T47D (cell line): ENCODE measurements around the gene CASP8AP2.
"Not testable (repeated sequence)": the region's sequence is repeated elsewhere in the genome, so short reads cannot be mapped to it uniquely, and the experiment has no call there.

Experiments used
- DNase-seq, 2 experiments: peaks; one replicate each; pipeline versions ENCODE4 v3.0.0 to v3.0.0-alpha.2; 2011 to 2012; ENCODE audit warnings: low read depth in 1 of 2, low spot score in 1 of 2
- JUND ChIP-seq: IDR thresholded peaks from 2 replicates; pipeline ENCODE4 v1.6.1; 2012; ENCODE audit warnings: low read depth
- in situ Hi-C: cut with HindIII; loops from 2 replicates; pipeline ENCODE4 v1.10.0; 2016; ENCODE audit warnings: low sequenced_read_pairs, low pct_unique_long_range_greater_than_20kb

Gene CASP8AP2

DNA sequence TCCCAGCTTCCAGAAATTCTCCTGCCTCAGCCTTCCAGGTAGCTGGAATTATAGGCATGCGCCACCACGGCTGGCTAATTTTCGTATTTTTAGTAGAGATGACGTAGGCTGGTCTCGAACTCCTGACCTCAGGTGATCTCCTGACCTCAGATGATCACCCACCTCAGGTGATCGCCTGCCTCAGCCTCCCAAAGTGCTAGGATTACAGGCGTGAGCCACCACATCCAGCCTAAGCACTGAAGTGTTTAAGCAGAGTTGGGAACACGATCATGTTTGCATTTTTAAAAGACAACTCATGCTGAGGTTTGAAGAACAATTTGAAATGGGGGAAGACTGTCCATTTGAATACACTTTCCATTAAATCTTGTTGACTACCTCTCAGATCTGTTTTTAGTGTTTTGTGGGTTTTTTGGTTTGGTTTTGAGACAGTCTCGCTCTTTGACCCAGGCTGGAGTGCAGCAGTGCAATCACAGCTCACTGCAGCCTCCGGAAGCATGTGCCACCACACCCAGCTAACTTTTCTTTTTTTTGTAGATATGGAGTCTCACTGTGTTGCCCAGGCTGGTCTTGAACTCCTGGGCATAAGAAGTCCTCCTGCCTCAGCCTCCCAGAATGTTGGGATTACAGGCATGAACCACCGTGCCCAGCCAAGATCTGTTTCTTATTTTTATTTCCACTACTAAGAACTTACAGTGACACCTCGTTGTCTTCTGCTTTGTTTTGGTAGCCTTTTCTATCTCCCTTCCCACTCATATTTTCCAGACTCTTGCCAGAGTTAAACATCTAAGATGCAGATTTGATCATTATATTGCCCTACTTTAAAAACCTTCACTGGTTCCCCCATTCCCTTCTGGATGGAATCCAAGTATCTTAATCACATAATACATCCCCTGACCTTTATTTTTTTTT, 5.5 kb downstream of the CASP8AP2 start:
- no peak for TF ChIP-seq JUND

DNA sequence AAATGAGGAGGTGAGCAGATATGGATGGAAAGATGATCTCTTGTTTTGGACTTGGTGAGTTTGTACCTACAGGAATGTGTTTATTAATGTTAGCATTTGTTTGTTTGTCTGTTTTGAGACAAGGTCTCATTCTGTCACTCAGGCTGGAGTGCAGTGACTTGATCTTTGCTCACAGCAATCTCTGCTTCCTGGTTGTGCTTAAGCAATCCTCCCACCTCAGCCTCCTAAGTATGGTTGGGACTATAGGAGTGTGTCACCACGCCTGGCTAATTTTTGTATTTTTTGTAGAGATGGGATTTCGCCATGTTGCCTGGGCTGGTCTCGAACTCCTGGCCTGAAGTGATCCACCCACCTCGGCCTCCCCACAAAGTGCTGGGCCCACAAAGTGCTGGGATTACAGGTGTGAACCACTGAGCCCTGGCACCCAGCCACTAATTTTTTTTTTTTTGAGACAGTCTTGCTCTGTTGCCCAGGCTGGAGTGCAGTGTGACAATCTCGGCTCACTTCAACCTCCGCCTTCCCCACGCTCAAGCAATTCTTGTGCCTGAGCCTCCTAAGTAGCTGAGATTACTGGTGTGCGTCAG, 7.1 kb downstream of the CASP8AP2 start:
- in situ Hi-C loops, result no loop called here
- TF ChIP-seq JUND, result no peak
- DNase-seq, result no peak

More for the DNA sequence above, 5.5 kb downstream of the CASP8AP2 start:
- DNase-seq, result no peak
- in situ Hi-C loops, result no loop called here

DNA sequence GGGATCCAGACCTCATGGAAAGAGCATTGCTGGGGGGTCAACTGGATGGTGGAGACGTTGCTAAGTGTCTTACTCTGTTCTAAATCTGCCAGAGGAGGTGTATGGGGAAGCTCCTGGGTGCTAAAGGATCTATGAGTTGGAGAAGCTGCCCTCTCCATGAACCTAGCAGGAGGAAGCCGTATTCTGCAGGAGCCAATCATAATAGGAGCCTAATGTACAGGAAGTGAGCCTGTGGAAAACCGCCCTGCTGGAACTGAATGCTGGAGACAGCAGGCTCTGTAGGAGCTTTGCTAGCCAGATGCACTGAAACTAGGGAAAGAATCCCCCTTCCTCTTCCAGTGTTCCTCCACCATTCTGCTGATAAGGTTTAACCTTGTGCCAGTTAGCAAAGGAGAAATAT, 10.9 kb downstream of the CASP8AP2 start:
- TF ChIP-seq JUND, result no peak
- in situ Hi-C loops, result no loop called here
- DNase-seq, result no peak

DNA sequence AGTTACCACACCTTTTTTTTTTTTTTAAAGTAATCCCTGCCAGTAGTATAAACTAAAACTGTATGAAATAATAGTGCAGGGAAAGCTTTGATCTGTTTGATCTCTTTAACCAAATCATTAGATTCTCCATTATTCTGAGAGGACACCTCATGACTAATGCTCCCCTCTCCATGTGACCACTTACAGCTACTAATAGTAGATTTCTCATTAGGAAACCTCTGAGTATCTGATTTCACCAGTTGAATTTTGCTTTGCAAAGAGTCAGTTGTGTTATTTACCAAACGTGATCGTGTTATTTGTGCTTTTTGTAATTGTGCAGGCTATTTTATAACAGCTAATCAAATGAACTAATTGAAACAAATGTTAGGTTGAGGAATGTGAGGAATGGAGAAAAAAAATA, 12.5 kb downstream of the CASP8AP2 start:
- in situ Hi-C loops, result no loop called here
- DNase-seq, result no peak

DNA sequence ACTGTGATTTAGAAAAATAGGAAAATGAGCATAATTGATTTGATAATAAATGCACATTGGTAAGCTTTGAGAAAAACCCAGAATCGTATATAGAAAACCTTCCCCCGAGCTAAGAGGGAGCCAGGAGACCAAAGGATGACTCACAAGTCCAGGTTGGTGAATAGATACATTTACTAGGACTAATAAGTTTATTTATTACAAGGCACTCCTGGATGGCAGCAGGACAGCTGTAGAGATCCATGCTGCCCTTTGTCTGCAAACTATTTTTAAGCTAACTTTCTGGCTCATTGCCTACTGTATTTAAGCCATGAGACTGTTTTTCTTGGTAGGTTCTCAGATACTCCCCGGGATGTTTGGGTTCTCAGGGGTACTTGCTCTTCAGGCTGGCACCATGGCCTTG, 13.4 kb downstream of the CASP8AP2 start:
- in situ Hi-C loops, result no loop called here
- no peak for DNase-seq
- TF ChIP-seq JUND, result no peak

More for the DNA sequence above, 12.5 kb downstream of the CASP8AP2 start:
- no peak for TF ChIP-seq JUND

DNA sequence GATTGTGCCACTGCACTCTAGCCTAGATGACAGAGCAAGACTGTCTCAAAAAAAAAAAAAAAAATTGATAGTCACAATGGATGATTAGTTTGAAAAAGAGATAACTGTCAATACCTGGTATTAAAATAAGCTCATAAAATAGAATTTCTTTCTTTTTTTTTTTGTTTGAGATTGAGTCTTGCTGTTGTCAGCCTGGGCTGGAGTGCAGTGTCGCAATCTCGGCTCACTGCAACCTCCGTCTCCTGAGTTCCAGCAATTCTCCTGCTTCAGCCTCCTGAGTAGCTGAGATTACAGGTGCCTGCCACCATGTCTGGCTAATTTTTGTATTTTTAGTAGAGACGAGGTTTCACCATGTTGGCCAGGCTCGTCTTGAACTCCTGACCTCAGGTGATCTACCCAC, 17.8 kb downstream of the CASP8AP2 start:
- DNase-seq, in situ Hi-C loops: not testable (repeated sequence)

DNA sequence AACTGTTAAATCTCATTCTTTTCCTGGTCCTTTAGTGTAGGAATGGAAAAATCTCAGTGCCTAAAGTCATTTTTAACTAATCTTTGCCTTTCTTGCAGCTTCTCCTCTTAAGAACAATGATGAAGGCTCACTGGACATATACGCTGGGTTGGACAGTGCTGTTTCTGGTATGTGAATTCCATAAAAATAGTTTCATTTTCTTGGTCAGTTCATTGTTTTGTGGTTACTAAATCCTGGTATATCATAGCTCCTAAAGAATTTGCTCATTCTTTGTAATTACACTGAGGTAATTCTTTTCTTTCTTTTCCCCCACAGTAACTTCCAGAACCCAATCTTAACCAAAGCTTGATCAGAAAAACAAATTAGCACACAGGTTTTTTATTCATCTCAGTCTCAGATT, 23.4 kb downstream of the CASP8AP2 start:
- in situ Hi-C loops, result no loop called here
- TF ChIP-seq JUND, result no peak
- DNase-seq, result no peak

DNA sequence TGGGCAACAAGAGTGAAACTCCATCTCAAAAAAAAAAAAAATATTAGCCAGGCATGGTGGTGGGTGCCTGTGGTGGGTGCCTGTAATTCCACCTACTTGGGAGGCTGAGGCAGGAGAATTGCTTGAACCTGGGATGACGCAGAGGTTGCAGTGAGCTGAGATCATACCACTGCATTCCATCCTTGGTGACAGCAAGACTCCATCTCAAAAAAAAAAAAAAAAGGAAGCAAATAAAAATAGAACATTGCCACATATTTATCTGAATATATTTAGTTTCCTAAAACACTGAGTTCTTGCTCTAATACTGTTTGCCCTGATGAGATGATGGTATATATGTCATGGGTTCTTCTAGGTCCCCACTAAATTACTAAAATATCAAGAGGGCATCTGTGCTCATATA, 28.4 kb downstream of the CASP8AP2 start:
- in situ Hi-C loops, result no loop called here
- DNase-seq, result no peak
- no peak for TF ChIP-seq JUND

DNA sequence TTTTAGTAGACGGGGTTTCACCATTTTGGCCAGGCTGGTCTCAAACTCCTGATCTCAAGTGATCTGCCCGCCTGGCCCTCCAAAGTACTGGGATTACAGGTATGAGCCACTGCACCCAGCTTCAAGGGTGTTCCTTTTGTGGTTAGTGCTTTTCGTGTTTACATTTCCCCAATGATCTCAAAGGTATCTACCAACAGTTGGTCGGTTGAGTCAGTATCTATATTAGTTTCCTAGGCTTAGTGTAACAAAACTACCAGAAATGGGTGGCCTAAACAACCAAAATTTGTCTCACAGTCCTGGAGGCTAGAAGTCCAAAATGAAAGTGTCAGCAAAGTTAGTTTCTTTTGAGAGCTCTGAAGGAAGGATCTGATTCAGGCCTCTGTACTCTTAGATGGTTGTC, 30.1 kb downstream of the CASP8AP2 start:
- in situ Hi-C loops, result no loop called here
- no peak for TF ChIP-seq JUND
- DNase-seq, result no peak

DNA sequence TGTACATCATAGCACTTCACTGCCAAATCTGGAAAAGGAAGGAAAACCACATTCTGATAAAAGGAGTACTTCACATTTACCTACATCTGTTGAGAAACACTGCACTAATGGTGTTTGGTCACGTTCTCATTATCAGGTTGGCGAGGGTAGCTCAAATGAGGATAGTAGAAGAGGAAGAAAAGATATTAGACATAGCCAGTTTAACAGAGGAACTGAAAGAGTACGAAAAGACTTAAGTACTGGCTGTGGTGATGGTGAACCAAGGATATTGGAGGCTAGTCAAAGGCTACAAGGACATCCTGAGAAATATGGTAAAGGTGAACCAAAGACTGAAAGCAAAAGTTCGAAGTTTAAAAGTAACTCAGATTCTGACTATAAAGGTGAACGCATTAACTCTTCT, 32.6 kb downstream of the CASP8AP2 start:
- in situ Hi-C loops, result no loop called here
- no peak for TF ChIP-seq JUND
- no peak for DNase-seq

DNA sequence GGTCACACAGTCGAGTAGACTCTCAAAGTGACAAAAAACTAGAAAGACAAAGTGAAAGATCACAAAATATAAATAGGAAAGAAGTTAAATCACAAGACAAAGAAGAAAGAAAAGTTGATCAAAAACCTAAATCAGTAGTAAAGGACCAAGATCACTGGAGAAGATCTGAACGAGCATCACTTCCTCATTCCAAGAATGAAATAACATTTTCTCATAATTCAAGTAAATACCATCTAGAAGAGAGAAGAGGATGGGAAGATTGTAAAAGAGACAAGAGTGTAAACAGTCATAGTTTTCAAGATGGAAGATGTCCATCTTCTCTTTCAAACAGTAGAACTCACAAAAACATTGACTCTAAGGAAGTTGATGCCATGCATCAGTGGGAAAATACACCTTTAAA, 33.0 kb downstream of the CASP8AP2 start:
- TF ChIP-seq JUND, result no peak
- in situ Hi-C loops, result no loop called here
- DNase-seq, result no peak

DNA sequence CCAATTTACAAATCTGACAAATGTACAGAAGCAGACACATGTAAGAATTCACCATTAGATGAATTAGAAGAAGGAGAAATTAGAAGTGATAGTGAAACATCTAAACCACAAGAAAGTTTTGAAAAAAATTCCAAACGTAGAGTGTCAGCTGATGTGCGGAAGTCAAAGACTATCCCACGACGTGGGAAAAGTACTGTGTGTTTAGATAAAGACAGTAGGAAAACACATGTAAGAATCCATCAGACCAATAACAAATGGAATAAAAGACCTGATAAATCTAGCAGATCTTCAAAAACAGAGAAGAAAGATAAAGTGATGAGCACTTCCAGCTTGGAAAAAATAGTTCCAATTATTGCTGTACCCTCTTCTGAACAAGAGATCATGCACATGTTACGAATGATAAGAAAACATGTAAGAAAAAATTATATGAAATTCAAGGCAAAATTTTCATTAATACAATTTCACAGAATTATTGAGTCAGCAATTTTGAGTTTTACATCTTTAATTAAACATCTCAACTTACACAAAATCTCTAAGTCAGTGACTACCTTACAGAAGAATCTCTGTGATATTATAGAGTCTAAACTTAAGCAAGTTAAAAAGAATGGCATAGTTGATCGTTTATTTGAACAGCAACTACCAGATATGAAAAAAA, 36.5 kb downstream of the CASP8AP2 start:
- in situ Hi-C loops, result no loop called here
- TF ChIP-seq JUND, result no peak

DNA sequence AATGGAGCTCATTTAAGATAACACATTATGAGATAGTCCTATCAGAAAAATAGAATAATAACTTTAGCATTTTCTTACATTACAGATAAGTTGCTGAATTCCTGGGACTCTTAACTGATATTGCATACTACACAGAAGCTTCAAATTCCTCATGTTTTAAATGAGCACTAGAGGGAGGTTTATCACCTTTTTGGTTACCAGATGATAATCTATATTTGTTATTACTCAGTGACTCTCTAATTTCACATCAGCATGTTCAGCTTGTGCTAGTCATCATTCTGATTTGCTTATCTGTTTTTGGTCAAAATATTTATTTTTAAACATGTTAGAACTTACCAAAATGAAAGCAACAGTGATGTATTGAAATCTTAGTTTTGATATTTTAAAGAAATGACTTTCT, 44.0 kb downstream of the CASP8AP2 start:
- in situ Hi-C loops, result no loop called here
- TF ChIP-seq JUND, result no peak
- no peak for DNase-seq

More for the DNA sequence above, 36.5 kb downstream of the CASP8AP2 start:
- no peak for DNase-seq
